ENCODE data around the gene KAT6B. TPM values are rescaled to one million over a fixed set of nuclear protein-coding genes. Genes with fewer than 3 reads are reported as not detected.
A peak's percentile ranks its signal among the peaks of the same experiment; 100 is the strongest.

The KAT6B gene
- total and polyA plus RNA-seq, 5 donors: 11.3 to 53.0 (median 46.0) TPM

GRCh38 chr10:74921744-74922143, 95.3 kb downstream of the KAT6B start:
- peak in 1 of 2 donors; percentile 43 for ATAC-seq

GRCh38 chr10:74922921-74923320, 96.5 kb downstream of the KAT6B start:
- ATAC-seq (no peak), DNase-seq (no peak)
- Histone ChIP-seq H3K4me3 (ENCODE audit: low read length) (no peak overlapping the region), H3K27ac (ENCODE audit: low read length) (no peak overlapping the region), H3K4me1 (ENCODE audit: control insufficient read depth, insufficient read depth, low read length) (peaks cover 14% of the 10 kb centered on the region), H3K9me3 (ENCODE audit: control insufficient read depth, low read length) (no peaks in the 10 kb centered on the region), H3K27me3 (ENCODE audit: control insufficient read depth, insufficient read depth) (no peaks in the 10 kb centered on the region)
- intact Hi-C loops (cut with DNase I): no loop called here
- WGBS: 88% methylated on average over 1 of the region's 1 CpG

More at GRCh38 chr10:74921744-74922143, 95.3 kb downstream of the KAT6B start:
- intact Hi-C loops (cut with DNase I): no loop called here
- 30% methylated on average over 2 of the region's 2 CpGs for WGBS
- H3K4me1 ChIP-seq (ENCODE audit: control insufficient read depth, insufficient read depth, low read length): peaks cover 11% of the 10 kb centered on the region
- no peak overlapping the region for H3K4me3 ChIP-seq (ENCODE audit: low read length)
- H3K27me3 ChIP-seq (ENCODE audit: control insufficient read depth, insufficient read depth): no peaks in the 10 kb centered on the region
- no peaks in the 10 kb centered on the region for H3K9me3 ChIP-seq (ENCODE audit: control insufficient read depth, low read length)
- no peak for DNase-seq
- H3K27ac ChIP-seq (ENCODE audit: low read length): peak overlapping the region; percentile 62

- DNase-seq (no peak), ATAC-seq (peak; percentile 14 to 46)
- H3K4me1 ChIP-seq (ENCODE audit: control insufficient read depth, insufficient read depth, low read length): peaks cover 14% of the 10 kb centered on the region
- no peaks in the 10 kb centered on the region for H3K9me3 ChIP-seq (ENCODE audit: control insufficient read depth, low read length)
- WGBS: 47% methylated on average over 4 of the region's 4 CpGs
- no peak overlapping the region for H3K4me3 ChIP-seq (ENCODE audit: low read length)
- H3K27me3 ChIP-seq (ENCODE audit: control insufficient read depth, insufficient read depth): no peaks in the 10 kb centered on the region
- intact Hi-C loops (cut with DNase I): no loop called here
- H3K27ac ChIP-seq (ENCODE audit: low read length): peak overlapping the region; percentile 43
Measured at GRCh38 chr10:74923556-74923955, 97.2 kb downstream of the KAT6B start.

DNA sequence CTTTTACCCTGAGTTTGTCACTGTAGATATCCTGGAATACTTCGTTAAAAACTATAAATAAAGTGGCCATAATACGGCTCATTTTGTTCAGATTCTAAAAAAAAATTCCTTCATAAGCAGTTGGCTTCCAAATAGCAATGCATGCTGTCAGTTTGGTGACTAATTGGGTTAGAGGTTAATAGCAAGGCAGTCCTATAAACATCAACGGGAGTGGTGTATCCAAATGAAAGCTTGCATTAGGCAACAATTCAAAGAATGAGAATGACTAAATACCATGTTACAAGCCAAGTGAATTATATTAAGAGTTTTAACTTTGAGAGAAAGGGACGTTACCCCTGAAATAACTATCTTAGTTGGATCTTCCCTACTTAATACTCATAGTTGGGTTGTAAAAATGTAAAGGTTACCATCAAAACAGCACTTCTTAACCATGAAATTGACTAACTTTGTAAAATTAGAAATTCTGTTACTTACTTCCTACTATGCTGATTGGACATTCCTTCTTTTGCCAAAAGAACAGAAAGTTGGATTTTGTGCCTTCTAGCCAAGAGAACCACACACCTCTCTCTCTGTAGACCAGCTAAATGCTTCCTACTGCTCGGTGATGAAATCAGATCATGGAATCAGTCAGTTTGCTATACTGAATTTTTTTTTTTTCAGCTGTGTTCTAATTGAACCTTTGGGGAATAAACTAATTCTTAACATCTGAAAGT, 98.0 kb downstream of the KAT6B start:
- Histone ChIP-seq H3K4me1 (ENCODE audit: control insufficient read depth, insufficient read depth, low read length) (peaks cover 14% of the 10 kb centered on the region), H3K9me3 (ENCODE audit: control insufficient read depth, low read length) (no peaks in the 10 kb centered on the region), H3K27me3 (ENCODE audit: control insufficient read depth, insufficient read depth) (no peaks in the 10 kb centered on the region), H3K27ac (ENCODE audit: low read length) (no peak overlapping the region), H3K4me3 (ENCODE audit: low read length) (no peak overlapping the region)
- DNase-seq (no peak), ATAC-seq (peak; percentile 70 to 86)
- 23% methylated on average over 5 of the region's 5 CpGs for WGBS
- intact Hi-C loops (cut with DNase I): no loop called here

DNA sequence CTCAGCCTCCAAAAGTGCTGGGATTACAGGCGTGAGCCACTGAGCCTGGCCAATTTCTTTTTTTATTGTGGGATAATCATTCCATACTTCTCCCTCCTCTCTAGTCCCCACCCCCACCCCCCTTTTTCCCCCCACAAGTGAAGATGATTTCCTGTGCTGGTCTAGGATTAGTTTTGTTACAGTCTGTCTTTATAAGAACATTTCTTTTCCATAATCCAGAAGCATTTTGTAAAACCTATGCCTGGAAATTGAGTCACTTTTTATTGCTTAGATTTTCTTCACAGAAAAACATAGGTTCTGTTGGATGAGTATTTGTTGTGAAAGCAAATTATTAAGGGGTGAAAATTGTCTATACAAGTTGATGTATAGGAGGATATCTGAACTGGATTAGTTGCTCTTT, 98.9 kb downstream of the KAT6B start:
- Histone ChIP-seq H3K27me3 (ENCODE audit: control insufficient read depth, insufficient read depth) (no peaks in the 10 kb centered on the region), H3K27ac (ENCODE audit: low read length) (peak overlapping the region; percentile 64), H3K9me3 (ENCODE audit: control insufficient read depth, low read length) (no peaks in the 10 kb centered on the region), H3K4me3 (ENCODE audit: low read length) (no peak overlapping the region), H3K4me1 (ENCODE audit: control insufficient read depth, insufficient read depth, low read length) (peaks cover 14% of the 10 kb centered on the region)
- DNase-seq: no peak
- 43% methylated on average over 1 of the region's 1 CpG for WGBS
- no peak for ATAC-seq
- intact Hi-C loops (cut with DNase I): no loop called here

- intact Hi-C loops (cut with DNase I): no loop called here
- ATAC-seq (peak in 1 of 2 donors; percentile 37), DNase-seq (no peak)
- WGBS: 48% methylated on average over 4 of the region's 4 CpGs
- H3K4me1 ChIP-seq (ENCODE audit: control insufficient read depth, insufficient read depth, low read length): peaks cover 14% of the 10 kb centered on the region
- no peak overlapping the region for H3K27ac ChIP-seq (ENCODE audit: low read length)
- no peak overlapping the region for H3K4me3 ChIP-seq (ENCODE audit: low read length)
- no peaks in the 10 kb centered on the region for H3K27me3 ChIP-seq (ENCODE audit: control insufficient read depth, insufficient read depth)
- H3K9me3 ChIP-seq (ENCODE audit: control insufficient read depth, low read length): no peaks in the 10 kb centered on the region
Measured at GRCh38 chr10:74925708-74926107, 99.3 kb downstream of the KAT6B start.

- Histone ChIP-seq H3K4me3 (ENCODE audit: low read length) (no peak overlapping the region), H3K4me1 (ENCODE audit: control insufficient read depth, insufficient read depth, low read length) (peaks cover 11% of the 10 kb centered on the region), H3K27ac (ENCODE audit: low read length) (no peak overlapping the region), H3K27me3 (ENCODE audit: control insufficient read depth, insufficient read depth) (no peaks in the 10 kb centered on the region), H3K9me3 (ENCODE audit: control insufficient read depth, low read length) (no peaks in the 10 kb centered on the region)
- ATAC-seq (no peak), DNase-seq (no peak)
- WGBS: 85% methylated on average over 4 of the region's 4 CpGs
- intact Hi-C loops (cut with DNase I): no loop called here
Measured at GRCh38 chr10:74926791-74927585, 100.6 kb downstream of the KAT6B start.

- 79% methylated on average over 2 of the region's 2 CpGs for WGBS
- Histone ChIP-seq H3K4me3 (ENCODE audit: low read length) (no peak overlapping the region), H3K4me1 (ENCODE audit: control insufficient read depth, insufficient read depth, low read length) (peaks cover 11% of the 10 kb centered on the region), H3K27me3 (ENCODE audit: control insufficient read depth, insufficient read depth) (no peaks in the 10 kb centered on the region), H3K9me3 (ENCODE audit: control insufficient read depth, low read length) (no peaks in the 10 kb centered on the region), H3K27ac (ENCODE audit: low read length) (peak overlapping the region; percentile 7)
- DNase-seq: no peak
- no peak for ATAC-seq
- intact Hi-C loops (cut with DNase I): no loop called here
Measured at GRCh38 chr10:74927701-74928100, 101.3 kb downstream of the KAT6B start.

- ATAC-seq (no peak), DNase-seq (no peak)
- no peak overlapping the region for H3K27ac ChIP-seq (ENCODE audit: low read length)
- no peak overlapping the region for H3K4me3 ChIP-seq (ENCODE audit: low read length)
- peaks cover 7% of the 10 kb centered on the region for H3K4me1 ChIP-seq (ENCODE audit: control insufficient read depth, insufficient read depth, low read length)
- no peaks in the 10 kb centered on the region for H3K27me3 ChIP-seq (ENCODE audit: control insufficient read depth, insufficient read depth)
- WGBS: 79% methylated on average over 2 of the region's 2 CpGs
- no peaks in the 10 kb centered on the region for H3K9me3 ChIP-seq (ENCODE audit: control insufficient read depth, low read length)
- intact Hi-C loops (cut with DNase I): no loop called here
Measured at GRCh38 chr10:74928742-74929191, 102.4 kb downstream of the KAT6B start.

DNA sequence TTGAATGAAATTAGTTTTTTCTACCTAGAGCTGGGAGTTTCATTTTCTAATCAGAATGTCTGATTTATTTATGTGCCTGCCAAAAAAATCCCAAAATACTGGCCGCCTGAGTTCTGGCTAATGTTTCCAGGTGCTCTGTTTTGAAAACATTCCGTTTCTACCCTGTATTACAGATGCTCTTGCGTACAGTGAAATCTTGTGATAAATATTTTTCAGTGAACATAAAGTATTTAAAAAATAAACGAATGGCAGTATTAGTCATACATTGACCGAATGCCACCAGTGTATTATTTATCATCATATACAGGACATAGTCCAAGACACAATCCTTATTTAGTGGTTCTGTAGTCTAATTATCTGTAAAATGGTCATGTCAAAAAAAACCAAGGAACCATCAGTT, 102.8 kb downstream of the KAT6B start:
- intact Hi-C loops (cut with DNase I): no loop called here
- 60% methylated on average over 5 of the region's 5 CpGs for WGBS
- no peak for ATAC-seq

DNA sequence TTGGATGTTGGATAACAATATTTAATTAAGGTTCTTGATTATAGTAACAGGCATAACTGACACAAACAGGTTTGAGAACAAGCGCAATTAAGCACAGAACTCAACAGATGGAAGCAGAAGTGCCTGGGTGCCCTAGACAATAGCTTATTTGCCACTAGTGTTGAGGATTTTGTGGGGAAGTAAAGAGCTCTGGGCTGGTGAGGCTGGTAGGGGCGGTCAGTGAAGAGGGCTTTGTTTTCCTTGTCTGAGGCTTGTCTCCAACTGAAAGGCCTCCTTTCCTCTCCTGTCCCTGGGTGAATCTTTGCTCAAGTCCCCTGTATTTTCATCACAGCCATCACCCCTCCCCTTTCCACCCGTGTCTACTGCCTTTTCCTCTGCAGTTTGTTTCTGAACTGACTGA, 104.6 kb downstream of the KAT6B start:
- no peak for DNase-seq
- no peaks in the 10 kb centered on the region for H3K27me3 ChIP-seq (ENCODE audit: control insufficient read depth, insufficient read depth)
- H3K27ac ChIP-seq (ENCODE audit: low read length): no peak overlapping the region
- no peaks in the 10 kb centered on the region for H3K9me3 ChIP-seq (ENCODE audit: control insufficient read depth, low read length)
- H3K4me1 ChIP-seq (ENCODE audit: control insufficient read depth, insufficient read depth, low read length): peaks cover 5% of the 10 kb centered on the region
- 74% methylated on average over 3 of the region's 3 CpGs for WGBS
- ATAC-seq: no peak
- H3K4me3 ChIP-seq (ENCODE audit: low read length): no peak overlapping the region
- intact Hi-C loops (cut with DNase I): no loop called here

More for the DNA sequence above, 102.8 kb downstream of the KAT6B start:
- Histone ChIP-seq H3K27ac (ENCODE audit: low read length) (no peak overlapping the region), H3K4me3 (ENCODE audit: low read length) (no peak overlapping the region), H3K27me3 (ENCODE audit: control insufficient read depth, insufficient read depth) (no peaks in the 10 kb centered on the region), H3K9me3 (ENCODE audit: control insufficient read depth, low read length) (no peaks in the 10 kb centered on the region), H3K4me1 (ENCODE audit: control insufficient read depth, insufficient read depth, low read length) (peaks cover 7% of the 10 kb centered on the region)
- DNase-seq: no peak

Measured in right cardiac atrium (tissue), 5 donors.